ENCODE data around the gene ENAH.
"Not testable (repeated sequence)": the region's sequence is repeated elsewhere in the genome, so short reads cannot be mapped to it uniquely, and the experiment has no call there.

Gene ENAH

GRCh38 chr1:225644666-225645065 is 8.3 kb downstream of the ENAH start:
- no peak for DNase-seq
- no peak overlapping the region for H3K27ac Mint-ChIP-seq
- no peak for ATAC-seq
- no peak overlapping the region for H3K4me3 Mint-ChIP-seq
- H3K27me3 Mint-ChIP-seq = peaks cover 11% of the 10 kb centered on the region
- no peaks in the 10 kb centered on the region for H3K9me3 Mint-ChIP-seq
- no peaks in the 10 kb centered on the region for H3K36me3 Mint-ChIP-seq (ENCODE audit: low read depth)
- no peaks in the 10 kb centered on the region for H3K4me1 Mint-ChIP-seq

- Mint-ChIP-seq H3K36me3 (ENCODE audit: low read depth) (no peaks in the 10 kb centered on the region), H3K27me3 (no peaks in the 10 kb centered on the region), H3K4me3 (no peak overlapping the region), H3K9me3 (peaks cover 4% of the 10 kb centered on the region), H3K27ac (no peak overlapping the region), H3K4me1 (no peaks in the 10 kb centered on the region)
- DNase-seq = no peak
- ATAC-seq = no peak
Measured at GRCh38 chr1:225642177-225642576, 10.7 kb downstream of the ENAH start.

DNA sequence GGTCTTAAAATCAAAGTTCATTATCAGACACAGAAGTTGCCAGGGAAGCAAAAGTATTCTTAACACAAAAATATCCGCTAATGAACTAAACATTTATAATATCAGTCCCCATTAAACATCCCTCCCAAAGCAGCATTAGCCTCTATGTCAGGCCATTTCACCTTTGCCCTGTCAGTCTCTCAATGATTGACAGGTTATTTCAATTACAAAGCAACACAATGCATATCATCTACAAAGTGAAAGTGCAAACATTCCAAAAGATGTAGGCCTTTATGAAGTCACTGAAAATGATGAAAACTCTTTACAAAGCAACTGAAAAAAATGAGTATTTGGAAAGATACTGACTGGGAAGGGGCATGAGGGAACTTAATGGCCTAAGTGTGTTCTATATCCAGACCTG is 14.1 kb downstream of the ENAH start:
- no peaks in the 10 kb centered on the region for H3K27me3 Mint-ChIP-seq
- no peak for ATAC-seq
- H3K27ac Mint-ChIP-seq = no peak overlapping the region
- no peaks in the 10 kb centered on the region for H3K4me1 Mint-ChIP-seq
- no peaks in the 10 kb centered on the region for H3K36me3 Mint-ChIP-seq (ENCODE audit: low read depth)
- DNase-seq = no peak
- no peak overlapping the region for H3K4me3 Mint-ChIP-seq
- peaks cover 4% of the 10 kb centered on the region for H3K9me3 Mint-ChIP-seq

GRCh38 chr1:225637651-225638199 is 15.2 kb downstream of the ENAH start:
- Mint-ChIP-seq H3K36me3 (ENCODE audit: low read depth) (no peaks in the 10 kb centered on the region), H3K27me3 (no peaks in the 10 kb centered on the region)

DNA sequence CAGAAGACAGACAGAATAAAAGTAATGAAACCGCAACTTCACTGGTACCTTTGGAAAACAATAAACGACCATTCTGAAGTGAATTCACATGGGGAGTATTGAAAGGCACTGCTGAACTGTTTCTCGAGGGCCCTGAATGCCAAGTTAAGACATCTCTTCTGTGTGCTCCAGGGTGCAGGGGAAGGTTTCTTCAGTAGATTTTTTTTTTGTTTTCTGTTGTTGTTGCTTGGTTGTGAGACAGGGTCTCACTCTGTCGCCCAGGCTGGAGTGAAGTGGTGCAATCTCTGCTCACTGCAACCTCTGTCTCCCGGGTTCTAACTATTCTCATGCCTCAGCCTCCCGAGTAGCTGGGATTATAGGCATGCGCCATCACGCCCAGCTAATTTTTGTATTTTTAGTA is 15.9 kb downstream of the ENAH start:
- not testable (repeated sequence) for H3K27me3 Mint-ChIP-seq; ATAC-seq; H3K27ac Mint-ChIP-seq; H3K36me3 Mint-ChIP-seq (ENCODE audit: low read depth); H3K9me3 Mint-ChIP-seq; DNase-seq; H3K4me3 Mint-ChIP-seq; H3K4me1 Mint-ChIP-seq

More at GRCh38 chr1:225637651-225638199, 15.2 kb downstream of the ENAH start:
- ATAC-seq (no peak), DNase-seq (no peak)
- H3K27ac Mint-ChIP-seq = no peak overlapping the region
- H3K9me3 Mint-ChIP-seq = peaks cover 4% of the 10 kb centered on the region
- H3K4me1 Mint-ChIP-seq = no peaks in the 10 kb centered on the region
- H3K4me3 Mint-ChIP-seq = no peak overlapping the region

- no peaks in the 10 kb centered on the region for H3K4me1 Mint-ChIP-seq
- no peak for ATAC-seq
- H3K4me3 Mint-ChIP-seq = no peak overlapping the region
- H3K27ac Mint-ChIP-seq = no peak overlapping the region
- DNase-seq = no peak
- H3K9me3 Mint-ChIP-seq = peaks cover 4% of the 10 kb centered on the region
- H3K36me3 Mint-ChIP-seq (ENCODE audit: low read depth) = no peaks in the 10 kb centered on the region
- no peaks in the 10 kb centered on the region for H3K27me3 Mint-ChIP-seq
Measured at GRCh38 chr1:225635649-225636048, 17.3 kb downstream of the ENAH start.

DNA sequence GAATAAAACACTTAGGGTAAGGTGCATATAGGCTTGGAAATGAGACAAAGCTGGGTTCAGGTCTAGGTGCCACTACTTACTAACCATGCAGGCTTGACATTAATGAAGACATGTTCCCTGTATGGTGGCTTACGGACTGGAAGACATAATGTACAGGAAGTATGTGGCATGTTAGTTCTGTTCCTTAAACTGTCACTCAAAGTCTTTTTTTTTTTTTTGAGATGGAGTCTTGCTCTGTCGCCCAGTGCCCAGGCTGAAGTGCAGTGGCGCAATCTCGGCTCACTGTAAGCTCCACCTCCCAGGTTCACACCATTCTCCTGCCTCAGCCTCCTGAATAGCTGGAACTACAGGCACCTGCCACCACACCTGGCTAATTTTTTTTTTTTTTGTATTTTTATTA is 20.1 kb downstream of the ENAH start:
- not testable (repeated sequence) for H3K4me3 Mint-ChIP-seq; H3K36me3 Mint-ChIP-seq (ENCODE audit: low read depth); H3K9me3 Mint-ChIP-seq; H3K4me1 Mint-ChIP-seq; DNase-seq; H3K27ac Mint-ChIP-seq; H3K27me3 Mint-ChIP-seq; ATAC-seq

- no peak for DNase-seq
- H3K4me1 Mint-ChIP-seq = no peaks in the 10 kb centered on the region
- no peak for ATAC-seq
- no peak overlapping the region for H3K27ac Mint-ChIP-seq
- no peaks in the 10 kb centered on the region for H3K9me3 Mint-ChIP-seq
- H3K36me3 Mint-ChIP-seq (ENCODE audit: low read depth) = no peaks in the 10 kb centered on the region
- H3K27me3 Mint-ChIP-seq = peaks cover 4% of the 10 kb centered on the region
- H3K4me3 Mint-ChIP-seq = no peak overlapping the region
Measured at GRCh38 chr1:225631021-225631663, 21.8 kb downstream of the ENAH start.

GRCh38 chr1:225629483-225629882 is 23.4 kb downstream of the ENAH start:
- Mint-ChIP-seq H3K27me3 (peaks cover 7% of the 10 kb centered on the region), H3K36me3 (ENCODE audit: low read depth) (no peaks in the 10 kb centered on the region), H3K4me1 (no peaks in the 10 kb centered on the region), H3K4me3 (no peak overlapping the region), H3K9me3 (no peaks in the 10 kb centered on the region), H3K27ac (no peak overlapping the region)
- ATAC-seq = no peak
- DNase-seq = no peak

DNA sequence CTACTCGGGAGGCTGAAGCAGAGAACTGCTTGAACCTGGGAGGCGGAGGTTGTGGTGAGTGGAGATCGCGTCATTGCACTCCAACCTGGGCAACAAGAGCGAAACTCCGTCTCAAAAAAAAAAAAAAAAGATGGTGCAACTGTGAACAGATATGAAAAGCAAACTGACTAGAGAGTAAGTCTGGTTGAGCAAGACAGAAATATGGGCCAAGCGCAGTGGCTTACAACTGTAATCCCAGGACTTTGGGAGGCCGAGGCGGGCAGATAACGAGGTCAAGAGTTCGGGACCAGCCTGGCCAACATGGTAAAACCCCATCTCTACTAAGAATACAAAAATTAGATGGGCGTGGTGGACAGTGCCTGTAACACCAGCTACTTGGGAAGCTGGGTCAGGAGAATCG is 24.1 kb downstream of the ENAH start:
- not testable (repeated sequence) for H3K4me3 Mint-ChIP-seq; H3K4me1 Mint-ChIP-seq; DNase-seq; ATAC-seq; H3K27me3 Mint-ChIP-seq; H3K9me3 Mint-ChIP-seq; H3K27ac Mint-ChIP-seq; H3K36me3 Mint-ChIP-seq (ENCODE audit: low read depth)

- DNase-seq = no peak
Measured at GRCh38 chr1:225627304-225627947, 25.5 kb downstream of the ENAH start.

GRCh38 chr1:225626698-225627097 is 26.2 kb downstream of the ENAH start:
- Mint-ChIP-seq H3K9me3 (no peaks in the 10 kb centered on the region), H3K27ac (no peak overlapping the region)
- no peak for ATAC-seq

More at GRCh38 chr1:225627304-225627947, 25.5 kb downstream of the ENAH start:
- Mint-ChIP-seq H3K27ac (no peak overlapping the region), H3K36me3 (ENCODE audit: low read depth) (no peaks in the 10 kb centered on the region), H3K9me3 (no peaks in the 10 kb centered on the region), H3K4me3 (no peak overlapping the region), H3K27me3 (peaks cover 7% of the 10 kb centered on the region), H3K4me1 (no peaks in the 10 kb centered on the region)
- ATAC-seq = no peak

GRCh38 chr1:225617956-225618355 is 35.0 kb downstream of the ENAH start:
- no peaks in the 10 kb centered on the region for H3K9me3 Mint-ChIP-seq
- DNase-seq (no peak), ATAC-seq (no peak)
- H3K36me3 Mint-ChIP-seq (ENCODE audit: low read depth) = no peaks in the 10 kb centered on the region
- H3K27ac Mint-ChIP-seq = no peak overlapping the region
- no peak overlapping the region for H3K4me3 Mint-ChIP-seq
- H3K4me1 Mint-ChIP-seq = no peaks in the 10 kb centered on the region
- H3K27me3 Mint-ChIP-seq = no peaks in the 10 kb centered on the region

More at GRCh38 chr1:225626698-225627097, 26.2 kb downstream of the ENAH start:
- Mint-ChIP-seq H3K4me1 (no peaks in the 10 kb centered on the region), H3K36me3 (ENCODE audit: low read depth) (no peaks in the 10 kb centered on the region), H3K27me3 (peaks cover 7% of the 10 kb centered on the region), H3K4me3 (no peak overlapping the region)
- DNase-seq = no peak

DNA sequence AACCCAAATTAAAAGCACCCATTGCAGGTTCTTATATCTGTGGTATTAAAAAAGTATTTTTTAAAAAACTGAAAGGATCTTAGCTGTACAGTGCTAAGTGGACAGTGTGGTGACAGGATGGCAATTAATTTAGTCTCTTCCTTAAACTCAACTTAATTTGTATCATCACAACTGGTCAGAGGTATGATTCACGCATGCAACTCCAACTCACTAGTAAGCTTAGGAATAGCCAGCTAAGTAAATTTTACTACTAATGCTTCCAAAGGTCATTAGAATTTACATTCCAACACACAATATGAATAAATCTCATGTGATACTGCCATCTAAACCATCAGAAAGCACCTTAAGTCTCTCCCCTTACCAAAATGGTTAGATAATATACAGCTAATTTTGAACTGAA is 35.4 kb downstream of the ENAH start:
- H3K4me1 Mint-ChIP-seq = no peaks in the 10 kb centered on the region
- no peak for ATAC-seq
- no peak overlapping the region for H3K27ac Mint-ChIP-seq
- no peaks in the 10 kb centered on the region for H3K27me3 Mint-ChIP-seq
- no peak for DNase-seq
- H3K4me3 Mint-ChIP-seq = no peak overlapping the region
- no peaks in the 10 kb centered on the region for H3K9me3 Mint-ChIP-seq
- no peaks in the 10 kb centered on the region for H3K36me3 Mint-ChIP-seq (ENCODE audit: low read depth)

- H3K27me3 Mint-ChIP-seq; ATAC-seq; DNase-seq; H3K27ac Mint-ChIP-seq; H3K4me1 Mint-ChIP-seq; H3K9me3 Mint-ChIP-seq; H3K36me3 Mint-ChIP-seq (ENCODE audit: low read depth); H3K4me3 Mint-ChIP-seq: not testable (repeated sequence)
Measured at GRCh38 chr1:225615403-225615790, 37.5 kb downstream of the ENAH start.

All from activated naive CD8-positive, alpha-beta T cell treated with anti-CD3 and anti-CD28 coated beads, Interleukin-2, amount 50 U/mL, for 24 hours (primary cell).